ENCODE measurements around the gene AREG.
A peak's percentile ranks its signal among the peaks of the same experiment; 100 is the strongest.

AREG gene

GRCh38 chr4:74435296-74435695 lies 9.6 kb upstream of the AREG start:
- H3K9me3 ChIP-seq (ENCODE audit: control insufficient read depth in 1 of 2, low read length in 2 of 2), result no peaks in the 10 kb centered on the region
- H3K4me1 ChIP-seq (ENCODE audit: control insufficient read depth in 1 of 2, insufficient read depth in 2 of 2, low read length in 2 of 2), result no peaks in the 10 kb centered on the region
- H3K27ac ChIP-seq (ENCODE audit: low read length), result no peak overlapping the region
- H3K36me3 ChIP-seq (ENCODE audit: control insufficient read depth in 1 of 2, insufficient read depth in 2 of 2, low read length in 2 of 2), result no peaks in the 10 kb centered on the region
- no peak overlapping the region for H3K4me3 ChIP-seq (ENCODE audit: low read depth in 1 of 2, low read length in 2 of 2)
- H3K27me3 ChIP-seq (ENCODE audit: low read depth, low read length), result no peaks in the 10 kb centered on the region

- Histone ChIP-seq H3K27me3 (ENCODE audit: low read depth, low read length) (no peaks in the 10 kb centered on the region), H3K27ac (ENCODE audit: low read length) (no peak overlapping the region), H3K4me3 (ENCODE audit: low read depth in 1 of 2, low read length in 2 of 2) (no peak overlapping the region), H3K36me3 (ENCODE audit: control insufficient read depth in 1 of 2, insufficient read depth in 2 of 2, low read length in 2 of 2) (no peaks in the 10 kb centered on the region), H3K9me3 (ENCODE audit: control insufficient read depth in 1 of 2, low read length in 2 of 2) (no peaks in the 10 kb centered on the region), H3K4me1 (ENCODE audit: control insufficient read depth in 1 of 2, insufficient read depth in 2 of 2, low read length in 2 of 2) (no peaks in the 10 kb centered on the region)
These were observed 7.1 kb upstream of the AREG start for GRCh38 chr4:74437866-74438265.

- Histone ChIP-seq H3K27me3 (ENCODE audit: low read depth, low read length) (no peaks in the 10 kb centered on the region), H3K9me3 (ENCODE audit: control insufficient read depth in 1 of 2, low read length in 2 of 2) (no peaks in the 10 kb centered on the region), H3K4me1 (ENCODE audit: control insufficient read depth in 1 of 2, insufficient read depth in 2 of 2, low read length in 2 of 2) (no peaks in the 10 kb centered on the region), H3K36me3 (ENCODE audit: control insufficient read depth in 1 of 2, insufficient read depth in 2 of 2, low read length in 2 of 2) (no peaks in the 10 kb centered on the region), H3K27ac (ENCODE audit: low read length) (no peak overlapping the region), H3K4me3 (ENCODE audit: low read depth in 1 of 2, low read length in 2 of 2) (no peak overlapping the region)
These were observed 6.3 kb upstream of the AREG start for GRCh38 chr4:74438661-74439060.

- H3K27ac ChIP-seq (ENCODE audit: low read length), result no peak overlapping the region
- no peaks in the 10 kb centered on the region for H3K36me3 ChIP-seq (ENCODE audit: control insufficient read depth in 1 of 2, insufficient read depth in 2 of 2, low read length in 2 of 2)
- H3K9me3 ChIP-seq (ENCODE audit: control insufficient read depth in 1 of 2, low read length in 2 of 2), result no peaks in the 10 kb centered on the region
- H3K27me3 ChIP-seq (ENCODE audit: low read depth, low read length), result no peaks in the 10 kb centered on the region
- H3K4me3 ChIP-seq (ENCODE audit: low read depth in 1 of 2, low read length in 2 of 2), result no peak overlapping the region
- no peaks in the 10 kb centered on the region for H3K4me1 ChIP-seq (ENCODE audit: control insufficient read depth in 1 of 2, insufficient read depth in 2 of 2, low read length in 2 of 2)
These were observed 5.0 kb upstream of the AREG start for GRCh38 chr4:74439952-74440351.

- Histone ChIP-seq H3K9me3 (ENCODE audit: control insufficient read depth in 1 of 2, low read length in 2 of 2) (no peaks in the 10 kb centered on the region), H3K4me3 (ENCODE audit: low read depth in 1 of 2, low read length in 2 of 2) (no peak overlapping the region), H3K36me3 (ENCODE audit: control insufficient read depth in 1 of 2, insufficient read depth in 2 of 2, low read length in 2 of 2) (no peaks in the 10 kb centered on the region), H3K27me3 (ENCODE audit: low read depth, low read length) (no peaks in the 10 kb centered on the region), H3K4me1 (ENCODE audit: control insufficient read depth in 1 of 2, insufficient read depth in 2 of 2, low read length in 2 of 2) (no peaks in the 10 kb centered on the region), H3K27ac (ENCODE audit: low read length) (no peak overlapping the region)
These were observed 4.6 kb upstream of the AREG start for GRCh38 chr4:74440356-74440755.

- H3K4me1 ChIP-seq (ENCODE audit: control insufficient read depth in 1 of 2, insufficient read depth in 2 of 2, low read length in 2 of 2), result no peaks in the 10 kb centered on the region
- no peaks in the 10 kb centered on the region for H3K36me3 ChIP-seq (ENCODE audit: control insufficient read depth in 1 of 2, insufficient read depth in 2 of 2, low read length in 2 of 2)
- no peaks in the 10 kb centered on the region for H3K9me3 ChIP-seq (ENCODE audit: control insufficient read depth in 1 of 2, low read length in 2 of 2)
- no peaks in the 10 kb centered on the region for H3K27me3 ChIP-seq (ENCODE audit: low read depth, low read length)
- H3K4me3 ChIP-seq (ENCODE audit: low read depth in 1 of 2, low read length in 2 of 2), result no peak overlapping the region
- no peak overlapping the region for H3K27ac ChIP-seq (ENCODE audit: low read length)
These were observed 3.2 kb upstream of the AREG start for GRCh38 chr4:74441744-74442143.

- Histone ChIP-seq H3K36me3 (ENCODE audit: control insufficient read depth in 1 of 2, insufficient read depth in 2 of 2, low read length in 2 of 2) (no peaks in the 10 kb centered on the region), H3K4me3 (ENCODE audit: low read depth in 1 of 2, low read length in 2 of 2) (no peak overlapping the region), H3K9me3 (ENCODE audit: control insufficient read depth in 1 of 2, low read length in 2 of 2) (no peaks in the 10 kb centered on the region), H3K27ac (ENCODE audit: low read length) (no peak overlapping the region), H3K27me3 (ENCODE audit: low read depth, low read length) (no peaks in the 10 kb centered on the region), H3K4me1 (ENCODE audit: control insufficient read depth in 1 of 2, insufficient read depth in 2 of 2, low read length in 2 of 2) (no peaks in the 10 kb centered on the region)
These were observed 1.4 kb downstream of the AREG start for GRCh38 chr4:74446193-74446868.

GRCh38 chr4:74446896-74447295 lies 2.0 kb downstream of the AREG start:
- no peaks in the 10 kb centered on the region for H3K36me3 ChIP-seq (ENCODE audit: control insufficient read depth in 1 of 2, insufficient read depth in 2 of 2, low read length in 2 of 2)
- H3K4me3 ChIP-seq (ENCODE audit: low read depth in 1 of 2, low read length in 2 of 2), result peak overlapping the region in 1 of 2 donors; percentile 1
- no peaks in the 10 kb centered on the region for H3K9me3 ChIP-seq (ENCODE audit: control insufficient read depth in 1 of 2, low read length in 2 of 2)
- no peak overlapping the region for H3K27ac ChIP-seq (ENCODE audit: low read length)
- H3K27me3 ChIP-seq (ENCODE audit: low read depth, low read length), result no peaks in the 10 kb centered on the region
- no peaks in the 10 kb centered on the region for H3K4me1 ChIP-seq (ENCODE audit: control insufficient read depth in 1 of 2, insufficient read depth in 2 of 2, low read length in 2 of 2)

- peak overlapping the region in 1 of 2 donors; percentile 1 for H3K4me3 ChIP-seq (ENCODE audit: low read depth in 1 of 2, low read length in 2 of 2)
- H3K27ac ChIP-seq (ENCODE audit: low read length), result no peak overlapping the region
- no peaks in the 10 kb centered on the region for H3K9me3 ChIP-seq (ENCODE audit: control insufficient read depth in 1 of 2, low read length in 2 of 2)
These were observed 2.8 kb downstream of the AREG start for GRCh38 chr4:74447636-74448233.

GRCh38 chr4:74449571-74450297 lies 4.8 kb downstream of the AREG start:
- Histone ChIP-seq H3K27ac (ENCODE audit: low read length) (no peak overlapping the region), H3K4me3 (ENCODE audit: low read depth in 1 of 2, low read length in 2 of 2) (no peak overlapping the region), H3K36me3 (ENCODE audit: control insufficient read depth in 1 of 2, insufficient read depth in 2 of 2, low read length in 2 of 2) (no peaks in the 10 kb centered on the region)

More at GRCh38 chr4:74447636-74448233, 2.8 kb downstream of the AREG start:
- H3K36me3 ChIP-seq (ENCODE audit: control insufficient read depth in 1 of 2, insufficient read depth in 2 of 2, low read length in 2 of 2), result no peaks in the 10 kb centered on the region
- no peaks in the 10 kb centered on the region for H3K27me3 ChIP-seq (ENCODE audit: low read depth, low read length)
- H3K4me1 ChIP-seq (ENCODE audit: control insufficient read depth in 1 of 2, insufficient read depth in 2 of 2, low read length in 2 of 2), result no peaks in the 10 kb centered on the region

GRCh38 chr4:74450298-74450683 lies 5.4 kb downstream of the AREG start:
- Histone ChIP-seq H3K4me3 (ENCODE audit: low read depth in 1 of 2, low read length in 2 of 2) (no peak overlapping the region), H3K4me1 (ENCODE audit: control insufficient read depth in 1 of 2, insufficient read depth in 2 of 2, low read length in 2 of 2) (no peaks in the 10 kb centered on the region), H3K27me3 (ENCODE audit: low read depth, low read length) (no peaks in the 10 kb centered on the region), H3K36me3 (ENCODE audit: control insufficient read depth in 1 of 2, insufficient read depth in 2 of 2, low read length in 2 of 2) (no peaks in the 10 kb centered on the region), H3K9me3 (ENCODE audit: control insufficient read depth in 1 of 2, low read length in 2 of 2) (no peaks in the 10 kb centered on the region), H3K27ac (ENCODE audit: low read length) (no peak overlapping the region)

More at GRCh38 chr4:74449571-74450297, 4.8 kb downstream of the AREG start:
- Histone ChIP-seq H3K27me3 (ENCODE audit: low read depth, low read length) (no peaks in the 10 kb centered on the region), H3K4me1 (ENCODE audit: control insufficient read depth in 1 of 2, insufficient read depth in 2 of 2, low read length in 2 of 2) (no peaks in the 10 kb centered on the region), H3K9me3 (ENCODE audit: control insufficient read depth in 1 of 2, low read length in 2 of 2) (no peaks in the 10 kb centered on the region)

All from muscle layer of duodenum (tissue), 2 donors.